Measurements from ENCODE around the gene USP7.
"Not testable (repeated sequence)": the region's sequence is repeated elsewhere in the genome, so short reads cannot be mapped to it uniquely, and the experiment has no call there.

Gene USP7

DNA sequence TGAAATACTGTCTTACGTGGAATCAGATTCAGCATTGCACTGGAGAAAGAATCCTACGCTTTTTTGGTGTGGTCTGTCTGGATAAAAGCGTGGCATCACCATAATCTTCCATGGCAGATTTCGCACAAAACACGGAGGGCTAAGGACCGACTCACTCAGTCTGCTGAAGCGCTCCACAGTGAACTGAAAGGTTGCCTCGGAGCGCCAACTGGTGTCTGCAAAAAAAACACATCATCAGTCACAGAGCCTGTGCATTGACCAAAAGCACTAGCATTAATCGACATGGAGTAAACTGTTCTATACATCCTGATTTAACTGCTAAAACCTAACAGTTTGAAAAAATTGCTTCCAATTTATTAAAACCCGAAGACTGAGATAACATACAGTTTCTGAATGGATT lies 40.5 kb downstream of the USP7 start:
- DNase-seq = no peak

DNA sequence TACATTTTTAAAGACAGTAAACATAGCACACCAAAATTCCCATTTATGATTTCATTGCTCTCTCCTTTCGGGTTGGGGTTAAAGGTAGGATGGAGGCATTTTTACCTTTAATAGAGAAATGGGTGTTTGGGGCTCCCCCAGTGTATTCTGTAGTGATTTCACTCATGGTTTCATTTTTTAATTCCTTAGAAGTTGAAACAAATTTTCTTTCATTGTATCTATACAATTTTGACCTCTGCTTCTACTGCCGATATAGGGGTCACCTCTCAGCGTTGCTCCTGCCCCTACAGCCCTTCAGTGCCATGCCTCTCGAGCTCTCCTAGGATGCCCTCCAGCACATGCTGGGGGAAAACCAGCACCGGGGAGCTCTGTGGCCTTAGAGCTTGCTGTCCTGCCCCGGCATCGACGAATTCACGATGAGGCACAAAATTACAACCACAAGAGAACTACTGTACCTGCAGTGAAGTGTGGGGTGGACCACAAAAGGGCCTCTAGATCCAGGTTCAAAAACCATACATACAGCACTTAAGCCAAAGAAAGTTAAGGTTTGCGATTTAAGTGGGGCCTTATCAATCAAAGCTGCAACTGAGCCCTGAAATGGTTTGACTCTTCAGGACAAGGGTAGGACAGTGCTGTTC lies 42.2 kb downstream of the USP7 start:
- no peak for DNase-seq

DNA sequence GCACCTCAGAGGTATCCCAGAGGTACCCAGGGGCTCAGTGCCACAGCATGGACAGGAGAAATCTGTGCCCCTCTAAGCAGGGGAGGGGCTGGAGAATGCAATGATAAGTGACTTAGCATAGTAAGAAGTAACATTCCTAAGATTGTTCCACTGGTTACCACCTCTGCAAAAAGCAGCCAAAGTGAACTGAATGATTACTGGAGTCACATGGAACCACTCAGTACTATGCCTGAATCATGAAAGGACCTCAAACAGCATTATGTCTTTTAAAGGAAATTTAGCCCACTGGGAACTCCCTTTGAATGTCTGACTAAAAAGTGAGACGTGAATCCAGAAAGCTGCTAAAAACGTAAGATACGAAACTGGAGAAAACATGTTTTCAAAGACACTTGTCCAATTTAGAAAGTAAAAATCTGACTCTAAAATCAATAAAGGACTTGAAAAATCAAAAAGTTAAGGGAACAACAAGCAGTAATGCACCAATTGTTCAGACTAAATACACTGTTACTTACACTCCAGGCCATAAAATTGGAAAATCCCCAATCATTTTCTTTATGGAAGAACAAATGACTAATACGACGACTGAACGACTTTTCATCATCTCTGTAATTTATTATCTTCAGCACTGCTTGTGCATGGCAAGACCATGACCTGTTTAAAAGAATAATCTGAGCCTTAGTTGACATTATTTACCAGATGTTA lies 42.9 kb downstream of the USP7 start:
- DNase-seq = no peak

DNA sequence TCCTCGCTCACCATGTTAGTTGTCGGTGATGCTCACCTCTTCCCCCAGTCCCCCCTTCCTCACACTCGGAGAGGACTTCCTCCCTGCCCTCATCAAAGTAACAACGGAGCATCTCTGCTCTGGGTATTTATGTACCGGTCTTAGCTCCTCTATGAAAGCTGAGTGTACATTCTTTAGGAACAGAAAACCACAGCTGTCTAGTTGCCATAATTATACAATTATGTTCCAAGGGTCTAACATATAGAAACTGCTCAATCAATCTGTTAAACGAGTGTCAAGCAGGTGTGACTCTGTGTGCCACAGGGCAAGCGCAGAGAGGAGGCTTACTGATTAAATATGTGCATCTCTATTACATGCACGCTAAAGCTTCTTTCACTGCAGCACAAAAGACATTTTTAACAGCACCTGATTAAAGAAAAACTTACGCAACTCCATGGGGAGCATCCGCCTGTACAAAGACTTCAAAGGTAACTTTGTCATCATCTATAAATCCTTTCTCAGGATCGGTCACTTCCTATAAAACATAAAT lies 43.7 kb downstream of the USP7 start:
- DNase-seq = no peak

DNA sequence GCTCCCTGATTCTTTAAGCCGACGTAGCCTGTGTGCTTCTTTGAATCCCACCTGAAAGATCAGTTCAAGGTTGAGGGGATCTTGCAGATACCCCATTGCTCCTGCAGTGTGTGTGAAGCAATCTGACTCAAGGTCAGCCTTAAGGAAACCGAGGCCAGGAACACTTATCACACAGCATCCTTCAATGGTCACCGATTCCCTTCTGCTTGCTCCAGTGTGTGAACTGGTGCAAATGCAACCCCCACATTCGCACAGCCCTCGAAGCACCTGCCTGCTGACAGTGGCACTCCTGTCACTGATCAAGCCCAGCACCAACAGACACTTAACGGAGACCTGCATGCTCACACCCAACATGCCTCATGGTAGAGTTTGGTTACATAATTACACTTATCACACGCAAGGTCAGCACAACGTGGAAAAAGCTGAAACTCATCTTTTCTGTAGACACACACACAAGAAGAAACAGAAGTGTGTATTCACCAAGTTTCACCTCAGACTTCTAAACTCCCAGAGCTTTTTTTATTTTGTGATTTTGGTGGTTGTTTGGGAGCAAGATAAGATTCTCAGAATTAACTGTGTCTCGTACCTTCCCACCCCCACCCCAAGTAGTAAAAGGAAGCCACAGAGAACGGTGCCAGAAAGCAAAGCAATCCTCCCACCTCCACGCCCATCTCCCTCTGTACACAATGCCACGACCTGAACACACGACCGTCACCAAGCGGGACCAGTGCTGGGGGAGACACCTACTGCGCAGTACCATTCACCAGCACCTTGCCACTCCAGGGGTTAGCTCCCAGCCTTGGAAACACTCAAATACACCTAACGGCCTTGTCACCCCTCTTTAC lies 44.4 kb downstream of the USP7 start:
- no peak for DNase-seq

DNA sequence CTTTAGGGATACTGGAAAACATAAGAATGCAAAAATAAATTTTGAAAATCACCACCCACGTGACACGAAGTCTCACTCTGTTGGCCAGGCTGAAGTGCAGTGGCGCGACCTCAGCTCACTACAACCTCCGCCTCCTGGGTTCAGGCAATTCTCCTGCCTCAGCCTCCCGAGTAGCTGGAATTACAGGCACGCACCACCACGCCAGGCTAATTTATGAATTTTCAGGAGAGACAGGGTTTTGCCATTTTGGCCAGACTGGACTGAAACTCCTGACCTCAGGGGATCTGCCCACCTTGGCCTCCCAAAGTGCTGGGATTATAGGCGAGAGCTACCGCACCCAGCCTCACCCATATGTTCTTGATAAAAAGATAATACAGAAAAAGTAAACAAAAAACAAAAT lies 46.4 kb downstream of the USP7 start:
- not testable (repeated sequence) for DNase-seq

DNA sequence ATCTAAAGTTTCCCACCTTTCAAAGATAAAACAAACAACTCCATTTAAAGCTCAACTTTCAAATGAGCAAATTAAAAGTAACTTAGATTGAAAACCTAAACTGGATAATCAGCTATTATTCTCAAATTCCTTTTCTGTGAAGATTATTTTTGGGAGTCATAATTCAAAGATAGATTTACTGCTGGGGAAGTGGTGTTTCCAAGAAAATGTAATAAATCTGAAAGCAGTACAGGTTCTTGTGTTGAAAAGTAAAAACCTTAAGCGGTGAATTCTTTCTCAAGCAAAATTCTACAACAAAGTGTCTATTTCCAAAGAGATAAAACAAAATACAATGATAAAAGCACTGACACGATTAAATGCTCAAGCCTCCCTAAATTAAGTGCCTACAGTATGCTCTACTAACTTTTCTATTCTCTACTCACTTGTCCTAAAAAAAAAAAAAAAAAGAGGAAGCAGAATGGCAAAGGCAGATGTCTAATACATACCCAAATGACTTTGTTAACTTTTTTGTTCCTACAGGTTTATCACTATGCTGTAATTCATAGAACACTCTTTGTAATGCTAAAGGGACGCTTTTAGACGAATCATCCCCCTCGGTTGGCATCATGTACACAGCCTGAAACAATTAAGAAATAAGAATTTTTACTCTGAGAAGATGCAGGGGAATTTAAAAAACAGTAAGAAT lies 47.0 kb downstream of the USP7 start:
- no peak for DNase-seq

DNA sequence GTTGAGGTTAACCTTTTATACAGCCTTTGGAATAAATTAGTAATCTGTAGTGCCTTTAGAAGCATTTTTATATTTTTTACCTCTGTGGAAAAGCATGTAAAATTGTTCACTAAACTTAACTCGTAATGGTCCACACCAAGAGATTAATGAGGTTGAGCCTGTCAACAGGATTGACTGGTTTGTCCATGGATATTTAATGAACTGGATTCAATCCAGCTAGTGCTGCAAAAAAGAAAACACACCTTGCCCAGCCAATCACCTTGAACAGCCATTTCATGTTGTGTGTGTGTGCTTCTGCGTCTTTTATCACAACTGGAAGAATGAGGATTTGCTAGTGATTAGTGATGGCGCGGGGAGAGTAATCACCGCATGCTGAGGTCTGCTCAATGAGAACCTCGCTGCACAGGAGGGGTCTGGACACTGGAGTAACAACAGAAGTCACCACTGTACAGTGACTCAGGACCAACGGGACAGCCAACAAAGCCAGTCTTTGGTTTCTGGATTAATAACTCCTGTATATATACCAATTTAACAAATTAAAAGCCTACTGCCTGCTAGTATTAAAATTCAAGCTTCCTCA lies 47.9 kb downstream of the USP7 start:
- DNase-seq = no peak

DNA sequence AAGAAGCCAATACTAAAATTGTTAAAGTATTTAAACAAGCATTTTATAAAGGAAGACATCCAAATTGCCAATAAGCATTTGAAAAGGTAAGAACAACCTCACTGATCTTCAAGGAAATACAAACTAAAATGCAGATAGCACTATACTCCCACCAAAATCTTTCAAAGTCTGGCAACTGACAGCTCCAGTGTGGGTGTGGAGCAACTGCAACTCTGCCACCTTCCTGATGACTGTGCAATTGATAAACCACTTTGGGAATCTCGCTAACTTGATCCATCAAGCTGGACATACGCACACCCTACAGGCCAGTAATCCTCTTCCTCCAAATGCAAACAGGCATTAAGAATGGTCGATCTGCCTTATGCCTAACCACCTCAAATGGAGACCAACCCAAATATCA lies 49.6 kb downstream of the USP7 start:
- no peak for DNase-seq

DNA sequence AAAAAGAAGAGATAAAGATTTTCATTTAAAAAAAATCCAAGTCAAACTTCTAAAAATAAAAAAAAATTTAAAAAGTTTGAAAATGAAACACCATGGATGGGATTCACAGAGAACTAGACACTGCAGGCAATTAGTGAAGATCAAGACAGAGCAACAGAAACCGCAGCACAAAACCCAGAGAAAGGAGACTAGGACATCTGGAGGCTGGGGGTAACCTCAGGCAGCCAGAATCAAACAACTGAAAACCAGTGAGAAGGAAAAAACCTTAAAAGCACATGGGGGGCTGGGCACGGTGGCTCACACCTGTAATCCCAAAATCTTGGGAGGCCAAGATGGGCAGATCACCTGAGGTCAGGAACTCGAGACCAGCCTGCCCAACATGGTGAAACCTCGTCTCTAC lies 50.9 kb downstream of the USP7 start:
- no peak for DNase-seq

DNA sequence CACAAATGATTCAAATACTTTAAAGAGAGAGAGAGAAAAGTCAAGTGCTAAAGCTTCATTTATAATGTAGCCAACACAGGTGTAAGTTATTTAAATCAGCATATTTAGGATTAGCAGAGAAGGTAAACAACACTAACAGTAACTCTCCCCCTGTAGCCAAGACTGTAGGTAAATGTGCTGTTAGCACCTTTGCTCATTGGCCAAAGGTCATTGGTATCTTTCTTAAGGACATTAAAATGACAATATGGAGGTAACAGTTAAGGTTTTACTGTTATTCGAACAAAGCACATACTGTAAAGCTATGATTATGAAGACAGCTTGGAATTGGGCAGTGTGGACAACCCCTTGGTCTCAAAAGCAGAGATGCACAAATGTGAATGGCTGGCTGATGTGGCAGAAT lies 52.9 kb downstream of the USP7 start:
- no peak for DNase-seq

DNA sequence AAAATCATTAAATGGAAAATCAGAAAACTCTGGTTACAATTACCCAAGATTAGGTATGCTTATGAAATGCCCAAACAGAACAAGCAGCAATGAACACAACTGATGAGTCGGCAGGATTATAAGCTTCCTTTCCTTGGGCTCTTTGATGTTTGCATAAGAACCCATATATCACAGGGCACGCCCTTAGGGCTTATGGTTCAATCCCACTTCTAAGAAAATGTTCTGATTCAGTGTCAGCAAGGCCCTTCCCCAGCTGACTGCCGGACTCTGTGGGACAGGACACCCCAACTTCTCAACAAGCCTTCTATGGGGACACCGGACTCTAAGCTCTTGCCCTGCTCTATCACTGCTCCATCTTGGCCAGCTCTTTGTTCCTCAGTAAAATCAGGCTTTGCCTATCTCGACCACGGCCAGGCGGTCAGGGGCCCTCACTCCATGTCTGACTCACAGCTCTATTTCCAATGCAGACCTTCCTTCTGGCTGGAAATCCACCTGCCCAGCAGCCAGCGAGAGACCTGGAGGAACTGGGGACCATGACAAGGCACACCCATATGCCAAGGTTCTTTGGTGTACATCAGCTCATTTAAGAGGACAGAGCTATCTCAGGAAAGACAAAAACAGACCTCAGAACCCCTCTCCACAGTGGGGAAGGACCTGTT lies 54.8 kb downstream of the USP7 start:
- no peak for DNase-seq

DNA sequence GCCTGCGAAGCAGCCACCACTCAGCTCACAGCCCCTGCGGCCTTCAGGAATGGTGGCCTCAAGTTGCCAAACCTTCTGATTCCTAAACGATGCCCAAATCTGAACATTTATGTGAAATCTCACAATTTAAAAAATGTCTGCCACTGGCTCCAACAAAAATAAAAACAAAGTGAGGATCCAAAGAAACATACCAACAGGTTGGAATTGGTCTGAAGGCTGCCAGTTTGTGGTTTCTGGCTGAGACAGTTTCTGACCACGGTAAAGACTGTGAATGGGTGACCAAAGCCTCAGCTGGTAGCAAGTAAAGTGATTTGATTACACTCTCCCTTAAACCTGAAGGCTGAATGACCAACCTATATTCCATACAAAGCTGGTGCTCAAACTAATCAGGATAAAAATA lies 56.6 kb downstream of the USP7 start:
- DNase-seq = no peak

DNA sequence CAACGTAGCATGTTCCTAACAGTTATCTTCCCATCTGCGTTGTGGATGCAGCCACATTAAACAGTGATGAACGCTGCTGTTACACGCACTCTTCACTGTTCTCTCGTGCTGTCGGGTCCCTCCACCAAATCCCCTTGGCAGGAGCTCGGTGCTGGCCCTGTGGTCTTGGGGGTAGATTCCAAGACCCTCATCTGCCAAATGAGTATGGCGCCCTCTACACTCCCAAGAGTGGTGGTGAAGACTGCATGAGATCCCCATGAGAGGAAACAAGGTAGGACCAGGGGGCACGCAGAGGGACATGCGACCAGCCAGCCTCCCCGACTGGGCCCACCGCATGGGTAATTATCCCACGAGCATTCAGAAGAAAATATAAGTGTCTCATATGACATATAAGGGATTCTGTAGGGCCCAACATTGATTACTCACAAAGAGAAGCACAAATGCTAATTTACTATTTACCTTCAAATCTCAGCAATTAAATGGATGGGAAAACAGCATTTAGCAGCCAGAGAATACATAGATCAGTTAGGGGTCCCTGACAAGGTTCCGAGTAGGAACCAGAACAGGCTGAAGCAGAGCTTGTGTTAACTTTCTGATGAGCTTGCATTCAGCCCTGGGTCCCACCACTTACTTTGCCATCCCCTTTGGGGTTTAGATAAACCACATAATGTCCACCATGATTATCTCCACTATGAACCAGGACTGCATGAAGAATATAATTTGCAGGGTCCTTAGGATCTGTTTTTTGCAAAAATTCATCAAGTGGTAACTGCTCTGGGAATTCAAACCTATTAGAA lies 57.7 kb downstream of the USP7 start:
- no peak for DNase-seq

DNA sequence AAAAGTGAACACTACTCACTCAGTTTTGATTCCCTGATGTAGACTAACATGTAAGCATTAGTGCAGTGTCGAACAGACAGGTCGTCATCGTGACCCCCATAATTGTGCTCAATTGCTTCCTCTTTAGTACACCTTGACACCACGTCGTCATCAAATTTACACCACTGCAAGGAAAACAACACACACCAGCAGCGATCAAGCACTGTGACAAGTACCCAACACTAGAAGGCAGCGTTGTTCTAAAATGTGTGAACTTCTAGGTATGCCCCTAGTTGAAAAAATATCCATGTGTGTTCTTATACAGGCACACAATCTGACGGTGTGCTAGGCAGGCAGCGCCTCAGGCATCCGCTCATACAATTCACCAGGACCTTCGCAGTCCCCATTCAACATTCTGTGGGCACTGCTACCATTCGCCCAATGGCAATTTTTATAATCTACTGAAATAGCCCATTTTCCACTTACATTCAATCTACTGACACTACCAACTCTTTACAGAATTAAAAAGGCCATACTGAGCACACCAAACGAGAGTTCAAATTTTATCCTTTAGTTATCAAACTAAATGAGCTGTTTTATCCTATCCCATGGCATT lies 58.4 kb downstream of the USP7 start:
- no peak for DNase-seq

DNA sequence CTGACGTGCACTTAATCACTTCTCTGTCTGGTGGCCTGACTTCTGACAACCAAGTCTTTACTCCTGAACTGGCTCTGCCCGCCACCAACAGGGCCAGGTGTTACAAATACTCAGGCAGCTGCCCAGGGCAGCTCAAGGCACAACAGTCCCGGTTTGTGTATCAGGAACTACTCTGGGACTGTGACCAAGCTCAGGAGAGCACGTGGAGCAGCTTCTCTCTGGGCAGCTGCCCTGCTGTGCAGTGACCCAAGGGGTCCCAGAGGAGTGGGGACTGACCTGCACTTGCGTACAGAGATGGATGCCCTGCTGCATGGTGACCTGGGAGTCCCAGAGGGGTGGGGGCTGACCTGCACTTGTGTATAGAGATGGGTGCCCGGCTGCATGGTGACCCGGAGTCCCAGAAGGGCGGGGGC lies 59.7 kb downstream of the USP7 start:
- no peak for DNase-seq

DNA sequence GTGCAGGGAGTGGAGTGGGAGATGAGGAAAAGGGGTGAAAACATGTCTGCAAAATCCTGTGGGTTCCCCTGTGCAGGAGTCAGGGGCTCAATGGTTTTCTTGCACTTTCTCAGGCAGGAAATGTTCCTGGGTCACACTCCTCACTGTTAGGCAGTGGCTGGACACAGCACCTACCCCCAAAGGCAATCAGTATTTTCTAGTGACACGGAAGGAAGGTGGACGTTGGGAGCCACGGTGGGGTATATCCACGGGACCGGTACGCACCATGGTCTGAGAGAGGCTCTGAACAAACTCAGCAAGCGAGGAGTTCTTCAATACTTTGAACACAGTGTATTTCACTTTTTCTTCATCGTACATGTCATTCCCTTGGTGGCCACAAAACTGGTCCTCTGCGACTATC lies 60.7 kb downstream of the USP7 start:
- no peak for DNase-seq

DNA sequence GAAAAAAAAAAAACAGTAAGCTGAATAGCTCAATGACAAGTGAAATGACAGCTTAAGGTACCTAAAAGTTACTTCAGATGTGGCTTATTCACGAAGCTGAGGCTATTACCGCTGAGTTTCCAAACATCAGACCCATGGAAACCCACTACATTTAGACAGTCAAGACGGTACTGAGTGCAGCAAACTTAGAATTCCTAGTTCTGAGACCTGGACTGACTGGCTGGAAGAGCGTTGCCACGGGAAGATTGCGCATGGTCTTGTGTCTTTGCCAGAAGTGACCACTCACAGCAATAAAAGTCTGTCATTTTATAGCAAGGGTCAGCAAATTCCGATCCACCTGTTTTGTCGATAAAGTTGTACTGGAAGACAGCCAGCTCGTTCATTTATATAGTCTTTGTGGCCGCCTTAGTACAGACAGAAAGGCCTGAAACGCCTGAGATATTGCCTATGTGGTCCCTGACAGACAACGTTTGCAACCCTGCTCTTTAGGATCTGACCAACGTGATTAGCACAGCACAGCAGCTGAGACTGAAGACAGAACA lies 62.3 kb downstream of the USP7 start:
- DNase-seq = no peak

DNA sequence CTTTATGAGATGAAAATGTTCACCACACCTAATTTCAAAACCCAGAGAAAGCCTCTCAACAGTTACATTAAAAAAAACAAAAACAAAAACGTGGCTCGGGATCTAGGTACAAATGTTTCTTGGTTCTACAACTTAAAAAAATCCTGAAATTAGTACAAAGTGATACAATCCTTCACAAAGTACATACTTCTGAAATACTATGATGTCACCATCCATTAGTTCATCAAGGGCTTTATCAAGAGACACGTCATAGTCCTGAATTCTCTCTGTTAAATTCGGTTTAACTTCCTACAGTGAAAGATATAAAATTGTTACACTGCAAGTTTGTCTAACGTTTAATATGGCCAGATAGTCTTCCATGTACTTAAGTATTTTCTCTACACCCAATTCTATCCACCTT lies 63.4 kb downstream of the USP7 start:
- no peak for DNase-seq

DNA sequence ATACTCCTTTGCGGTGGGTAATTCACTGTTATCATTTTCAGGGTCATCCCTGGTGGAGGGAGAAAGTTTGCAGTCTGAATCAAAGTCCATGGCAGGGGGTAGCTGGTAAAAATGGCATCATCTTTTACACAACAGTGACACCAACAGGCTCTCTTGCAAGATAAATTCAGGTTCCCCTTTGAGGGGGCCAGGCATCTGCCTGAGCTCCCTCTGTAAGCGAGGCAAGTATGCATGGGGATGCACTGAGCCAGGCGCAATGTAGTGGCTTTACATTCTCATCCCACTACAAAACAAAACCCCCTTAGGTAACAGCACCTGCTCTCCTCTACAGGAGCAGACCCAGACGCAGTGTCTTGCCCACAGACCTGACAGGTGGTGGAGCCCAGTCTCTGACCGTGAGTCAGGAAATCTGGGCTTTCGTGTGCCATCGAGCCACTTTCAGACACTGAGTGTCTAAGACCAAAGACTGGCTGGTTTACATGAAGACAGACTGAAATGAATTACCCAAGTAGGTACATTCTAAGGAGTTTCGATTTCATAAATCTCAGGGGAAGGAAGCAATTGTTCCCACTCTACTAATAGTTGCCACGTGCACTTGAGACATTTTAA lies 63.9 kb downstream of the USP7 start:
- DNase-seq = no peak
